Measurements from ENCODE around the gene MAGI2. TPM values are rescaled to one million over a fixed set of nuclear protein-coding genes. Genes with fewer than 3 reads are reported as not detected.

MAGI2 gene
- total RNA-seq, 2 experiments from 2014 or later = 0.03 to 0.17 TPM

- POLR2A ChIA-PET = interaction anchor here (0.8 kb wide), 1 partner anchor 113 kb away, joined by 3 read pairs; no protein-coding TSS in a partner anchor
- H3K9me3 ChIP-seq (ENCODE audit: low read length) = no peaks in the 10 kb centered on the region
- no peak for DNase-seq (ENCODE audit: low spot score)
- no peaks in the 10 kb centered on the region for H3K79me2 ChIP-seq (ENCODE audit: insufficient read depth, low read depth, low read length)
- no peak overlapping the region for H2AFZ ChIP-seq (ENCODE audit: low read length)
- no peak overlapping the region for H3K4me3 ChIP-seq (ENCODE audit: low read depth, low read length, poor library complexity, severe bottlenecking)
- no peak overlapping the region for H3K4me2 ChIP-seq (ENCODE audit: low read length)
- no peak overlapping the region for H3K27ac ChIP-seq (ENCODE audit: low read depth, low read length, poor library complexity, severe bottlenecking)
- BruUV-seq (replicated peaks) = no TSS peak
- no peak for TF ChIP-seq EZH2phosphoT487 (IDR thresholded peaks at IDR 0.05; ENCODE audit: borderline replicate concordance, low read depth, low read length)
- no peak for TF ChIP-seq CTCF (conservative IDR thresholded peaks at IDR 0.05; ENCODE audit: low read length)
- no peaks in the 10 kb centered on the region for H3K4me1 ChIP-seq (ENCODE audit: insufficient read depth, low read length, poor library complexity, severe bottlenecking)
- no peaks in the 10 kb centered on the region for H3K36me3 ChIP-seq (ENCODE audit: insufficient read depth, low read length)
- CTCF ChIA-PET (ENCODE audit: unreplicated experiment) = no interaction called here
- intact Hi-C loops (cut with micrococcal nuclease; ENCODE audit: unreplicated experiment) = no loop called here
- H3K9me2 ChIP-seq (ENCODE audit: insufficient read depth, low read length) = no peaks in the 10 kb centered on the region
- H4K20me1 ChIP-seq (ENCODE audit: insufficient read depth, low read length) = no peaks in the 10 kb centered on the region
Observed at GRCh38 chr7:79217468-79217867, 236.0 kb downstream of the MAGI2 start.

GRCh38 chr7:79216236-79216635 lies 237.2 kb downstream of the MAGI2 start:
- POLR2A ChIA-PET = no interaction called here
- CTCF ChIA-PET (ENCODE audit: unreplicated experiment) = no interaction called here
- H3K4me2 ChIP-seq (ENCODE audit: low read length) = no peak overlapping the region
- no peaks in the 10 kb centered on the region for H3K9me3 ChIP-seq (ENCODE audit: low read length)
- DNase-seq (ENCODE audit: low spot score) = no peak
- BruUV-seq (replicated peaks) = no TSS peak
- TF ChIP-seq CTCF (conservative IDR thresholded peaks at IDR 0.05; ENCODE audit: low read length) (no peak), EZH2phosphoT487 (IDR thresholded peaks at IDR 0.05; ENCODE audit: borderline replicate concordance, low read depth, low read length) (no peak)
- no peaks in the 10 kb centered on the region for H4K20me1 ChIP-seq (ENCODE audit: insufficient read depth, low read length)
- no peaks in the 10 kb centered on the region for H3K9me2 ChIP-seq (ENCODE audit: insufficient read depth, low read length)
- no peaks in the 10 kb centered on the region for H3K4me1 ChIP-seq (ENCODE audit: insufficient read depth, low read length, poor library complexity, severe bottlenecking)
- intact Hi-C loops (cut with micrococcal nuclease; ENCODE audit: unreplicated experiment) = no loop called here
- H3K79me2 ChIP-seq (ENCODE audit: insufficient read depth, low read depth, low read length) = no peaks in the 10 kb centered on the region
- H3K36me3 ChIP-seq (ENCODE audit: insufficient read depth, low read length) = no peaks in the 10 kb centered on the region
- no peak overlapping the region for H3K4me3 ChIP-seq (ENCODE audit: low read depth, low read length, poor library complexity, severe bottlenecking)
- no peak overlapping the region for H2AFZ ChIP-seq (ENCODE audit: low read length)
- H3K27ac ChIP-seq (ENCODE audit: low read depth, low read length, poor library complexity, severe bottlenecking) = no peak overlapping the region

GRCh38 chr7:79212334-79212733 lies 241.1 kb downstream of the MAGI2 start:
- POLR2A ChIA-PET = no interaction called here
- H4K20me1 ChIP-seq (ENCODE audit: insufficient read depth, low read length) = no peaks in the 10 kb centered on the region
- TF ChIP-seq EZH2phosphoT487 (IDR thresholded peaks at IDR 0.05; ENCODE audit: borderline replicate concordance, low read depth, low read length) (no peak), CTCF (conservative IDR thresholded peaks at IDR 0.05; ENCODE audit: low read length) (no peak)
- CTCF ChIA-PET (ENCODE audit: unreplicated experiment) = no interaction called here
- H3K4me1 ChIP-seq (ENCODE audit: insufficient read depth, low read length, poor library complexity, severe bottlenecking) = no peaks in the 10 kb centered on the region
- DNase-seq (ENCODE audit: low spot score) = no peak
- no peak overlapping the region for H3K4me3 ChIP-seq (ENCODE audit: low read depth, low read length, poor library complexity, severe bottlenecking)
- no peaks in the 10 kb centered on the region for H3K9me2 ChIP-seq (ENCODE audit: insufficient read depth, low read length)
- H3K27ac ChIP-seq (ENCODE audit: low read depth, low read length, poor library complexity, severe bottlenecking) = no peak overlapping the region
- no peak overlapping the region for H3K4me2 ChIP-seq (ENCODE audit: low read length)
- H3K9me3 ChIP-seq (ENCODE audit: low read length) = no peaks in the 10 kb centered on the region
- no peak overlapping the region for H2AFZ ChIP-seq (ENCODE audit: low read length)
- BruUV-seq (replicated peaks) = no TSS peak
- H3K36me3 ChIP-seq (ENCODE audit: insufficient read depth, low read length) = no peaks in the 10 kb centered on the region
- intact Hi-C loops (cut with micrococcal nuclease; ENCODE audit: unreplicated experiment) = no loop called here
- no peaks in the 10 kb centered on the region for H3K79me2 ChIP-seq (ENCODE audit: insufficient read depth, low read depth, low read length)
